NCI-H2081 (cell line): ENCODE data around the gene ZNF664.
"Not testable (repeated sequence)": the region's sequence is repeated elsewhere in the genome, so short reads cannot be mapped to it uniquely, and the experiment has no call there.

ENCODE experiments used
- DNase-seq, 2 experiments: peaks; one replicate each; lab custom pipeline; 2025; lab: John Stamatoyannopoulos, UW

The ZNF664 gene

DNA sequence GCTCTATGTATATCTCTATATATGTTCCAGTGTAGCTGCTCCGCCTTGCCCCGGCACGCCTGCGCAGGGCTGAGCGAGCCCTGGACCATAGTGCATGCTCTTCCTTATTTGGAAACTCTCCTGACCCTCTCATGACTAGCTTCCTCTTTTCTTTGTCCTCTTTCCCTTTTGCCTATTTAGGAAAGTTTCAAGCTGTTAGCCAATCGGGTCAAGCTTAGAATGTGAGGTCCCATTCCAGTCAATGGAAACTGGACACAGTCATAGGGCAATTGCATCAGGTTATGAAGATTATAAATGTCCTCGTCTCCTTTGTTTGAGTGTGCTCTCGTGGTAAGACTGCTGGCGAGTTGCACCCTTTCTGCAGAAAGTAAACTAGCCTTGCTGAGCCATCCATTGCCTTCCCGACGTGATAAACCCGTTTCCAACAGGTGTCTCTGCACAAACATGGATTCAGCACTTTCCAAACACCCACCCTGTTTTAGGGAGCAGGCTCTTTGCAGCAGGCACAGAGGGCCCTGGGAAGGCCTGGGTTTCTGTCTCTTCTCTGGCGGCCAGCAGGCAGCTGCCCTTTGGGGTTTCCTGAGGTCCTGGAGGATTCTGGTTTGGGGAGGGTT lies 31.3 kb upstream of the ZNF664 start:
- no peak for DNase-seq

DNA sequence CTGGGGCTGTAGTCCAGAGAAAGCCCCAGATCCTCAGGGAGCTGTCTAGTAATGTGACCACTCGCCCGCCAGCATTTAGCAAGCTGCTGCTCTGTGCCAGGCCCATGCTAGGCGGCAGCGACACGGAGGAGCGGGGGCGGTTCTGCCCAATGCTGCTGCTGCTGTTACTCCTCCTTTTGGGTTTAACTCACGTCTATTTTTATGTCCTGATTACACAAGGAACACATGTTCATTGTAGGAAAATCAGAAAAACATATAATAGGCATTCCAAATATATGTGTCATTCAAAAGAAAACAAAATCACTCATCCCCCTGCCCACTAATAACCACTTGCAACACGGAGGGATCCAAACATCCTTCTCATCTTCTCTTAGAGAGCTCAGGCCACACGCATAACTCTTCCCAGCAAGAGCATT lies 30.8 kb upstream of the ZNF664 start:
- DNase-seq: no peak

DNA sequence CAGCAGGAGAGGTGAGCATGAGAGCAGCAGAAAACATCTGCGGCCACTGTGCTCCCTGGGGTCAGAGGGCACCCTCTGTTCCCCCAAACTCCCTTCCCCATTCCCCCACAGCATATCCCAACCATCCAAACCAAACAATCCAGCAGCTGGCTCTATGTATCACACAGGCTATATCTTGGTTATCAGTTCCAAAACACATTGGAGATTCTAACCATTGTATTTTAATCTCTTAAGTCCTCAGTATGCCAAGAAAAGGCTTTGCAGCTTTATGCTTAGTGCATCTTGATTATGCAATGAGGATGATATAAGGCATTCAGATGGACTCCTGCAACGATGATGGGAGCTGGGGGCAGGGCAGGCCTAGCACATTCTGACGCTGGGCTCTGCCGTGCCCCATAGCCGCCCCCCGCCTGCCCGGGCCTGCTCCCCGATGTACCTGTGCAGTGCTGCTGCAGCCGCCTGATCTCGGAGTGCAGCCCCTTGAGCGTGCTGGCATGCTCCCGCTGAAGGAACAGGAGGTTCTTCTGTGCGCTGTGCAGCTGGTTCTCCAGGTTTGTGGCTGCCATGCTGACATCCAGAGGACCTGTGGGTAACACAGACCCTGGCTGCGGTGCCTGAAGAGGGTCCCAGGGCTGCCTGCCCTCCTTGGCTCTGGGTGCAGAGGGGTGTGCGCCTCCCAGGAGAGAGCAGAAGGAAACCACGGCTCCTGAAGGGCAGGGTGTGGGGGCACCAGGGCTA lies 29.9 kb upstream of the ZNF664 start:
- DNase-seq: no peak

DNA sequence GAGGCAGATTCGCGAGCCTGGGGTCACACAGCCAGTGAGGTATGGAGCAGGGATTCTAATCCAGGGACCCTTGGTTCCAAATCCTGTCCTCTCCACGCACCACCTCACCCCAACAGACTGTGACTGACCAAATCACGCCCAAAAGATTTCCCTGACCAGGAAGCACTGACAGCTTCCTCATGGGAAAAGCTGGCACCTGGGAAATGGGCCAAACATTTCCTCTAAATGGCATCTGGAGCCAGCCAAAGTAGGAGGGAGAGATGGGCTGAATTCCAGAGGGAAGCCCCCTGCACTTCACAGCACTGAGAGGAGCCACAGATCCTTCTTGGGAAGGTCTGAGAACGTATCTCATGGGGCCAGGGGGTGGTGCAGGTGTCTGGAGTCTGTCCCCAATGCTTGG lies 29.2 kb upstream of the ZNF664 start:
- DNase-seq: no peak

DNA sequence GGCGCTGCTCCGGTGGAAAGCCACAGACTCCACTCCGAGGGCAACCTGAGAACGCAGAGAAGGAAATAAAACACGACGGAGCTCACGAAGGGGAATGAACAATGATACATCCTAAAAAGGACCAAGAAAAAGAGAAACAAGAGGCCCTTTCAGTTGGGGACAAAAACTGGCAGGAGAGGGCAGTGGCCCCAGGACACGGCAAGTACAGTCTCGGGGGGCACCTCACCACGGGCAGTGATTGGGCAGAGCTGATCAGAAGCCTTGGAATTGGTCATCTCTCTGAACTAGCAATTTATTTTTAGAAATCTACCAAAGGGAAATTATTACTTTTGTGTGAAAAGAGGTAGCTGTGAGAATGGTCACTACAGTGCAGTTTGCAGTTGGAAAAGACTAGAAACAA lies 28.3 kb upstream of the ZNF664 start:
- no peak for DNase-seq

DNA sequence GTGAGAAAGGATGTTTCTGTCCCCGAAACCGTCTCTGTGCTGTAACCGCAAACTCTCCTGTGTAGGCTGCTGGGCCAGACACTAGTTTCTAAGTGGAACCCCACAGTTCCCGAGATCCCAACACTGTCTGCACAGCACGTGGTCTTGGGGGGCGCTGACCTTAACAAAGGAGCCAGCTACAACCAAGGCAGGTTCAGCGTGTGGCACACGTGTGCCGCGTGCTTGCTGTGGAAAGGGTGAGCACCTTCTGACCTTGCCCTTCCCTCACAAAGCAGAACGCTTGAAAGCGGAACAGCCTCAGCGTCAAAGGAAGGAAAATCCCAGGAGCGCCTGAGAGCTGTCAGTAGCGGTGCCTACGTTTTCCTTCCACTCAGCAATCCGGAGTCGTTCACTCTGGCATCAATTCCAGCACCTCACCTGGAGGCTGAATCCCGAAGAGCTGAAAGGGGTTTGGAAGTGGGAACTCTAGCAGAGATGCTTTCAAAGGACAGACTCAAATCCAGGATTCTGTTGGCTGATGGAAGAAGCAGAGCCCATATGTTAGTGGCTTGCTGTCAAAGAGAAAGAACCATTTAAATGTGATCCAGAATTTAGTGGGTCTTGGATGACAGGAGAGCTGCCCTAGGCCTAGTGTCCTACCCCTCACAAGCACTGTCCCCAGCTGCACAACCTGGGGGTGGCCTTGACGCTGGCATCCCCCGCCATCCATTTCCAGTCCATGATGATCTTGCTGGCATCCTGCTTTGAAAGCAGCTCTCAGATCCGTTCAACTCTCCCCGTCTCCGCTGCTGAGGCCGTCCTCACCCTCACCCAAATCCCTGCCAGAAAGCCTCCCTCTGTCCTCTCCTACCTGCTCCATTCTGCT lies 27.5 kb upstream of the ZNF664 start:
- DNase-seq: no peak

DNA sequence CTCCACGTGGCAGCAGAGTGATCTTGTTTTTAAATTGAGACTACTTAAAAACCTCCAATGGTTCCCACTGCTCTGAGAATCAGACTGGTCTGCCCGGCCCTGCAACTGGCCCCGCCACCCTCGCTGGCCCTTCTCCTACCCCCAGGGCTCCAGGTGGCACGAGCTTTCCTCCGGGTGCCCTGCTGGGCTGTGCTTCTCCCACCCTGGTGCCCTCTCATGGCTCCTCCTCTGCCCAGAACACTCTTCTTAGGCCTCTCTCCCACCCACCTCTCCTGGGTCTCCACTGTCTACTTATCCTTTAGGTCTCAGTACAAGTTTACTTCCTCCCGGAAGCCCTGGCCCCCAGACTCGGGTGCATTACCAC lies 26.9 kb upstream of the ZNF664 start:
- no peak for DNase-seq

DNA sequence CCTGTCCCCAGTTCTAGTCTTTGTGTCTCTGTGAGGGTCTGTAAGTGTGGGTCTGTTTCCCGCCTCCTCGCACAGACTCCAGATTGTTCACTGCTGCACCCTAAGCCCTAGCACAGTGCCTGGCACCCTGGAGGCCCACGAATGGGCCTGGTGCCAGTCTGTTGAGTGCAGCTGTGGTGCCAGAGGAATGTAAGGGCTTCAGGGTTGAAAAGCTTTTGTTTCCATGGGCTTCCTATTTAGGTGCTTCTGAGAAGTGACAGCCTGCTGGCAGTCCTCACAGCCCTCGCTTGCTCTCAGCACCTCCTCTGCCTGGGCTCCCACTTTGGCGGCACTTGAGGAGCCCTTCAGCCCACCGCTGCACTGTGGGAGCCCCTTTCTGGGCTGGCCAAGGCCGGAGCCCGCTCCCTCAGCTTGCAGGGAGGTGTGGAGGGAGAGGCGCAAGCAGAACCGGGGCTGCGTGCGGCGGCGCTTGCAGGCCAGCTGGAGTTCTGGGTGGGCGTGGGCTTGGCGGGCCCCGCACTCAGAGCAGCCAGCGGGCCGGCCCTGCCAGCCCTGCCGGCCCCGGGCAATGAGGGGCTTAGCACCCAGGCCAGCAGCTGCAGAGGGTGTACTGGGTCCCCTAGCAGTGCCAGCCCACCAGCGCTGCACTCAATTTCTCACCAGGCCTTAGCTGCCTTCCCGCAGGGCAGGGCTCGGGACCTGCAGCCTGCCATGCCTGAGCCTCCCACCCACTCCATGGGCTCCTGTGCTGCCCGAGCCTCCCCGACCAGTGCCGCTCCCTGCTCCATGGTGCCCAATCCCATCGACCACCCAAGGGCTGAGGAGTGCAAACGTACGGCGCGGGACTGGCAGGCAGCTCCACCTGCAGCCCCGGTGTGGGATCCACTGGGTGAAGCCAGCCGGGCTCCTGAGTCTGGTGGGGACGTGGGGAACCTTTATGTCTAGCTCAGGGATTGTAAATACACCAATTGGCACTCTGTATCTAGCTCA lies 26.2 kb upstream of the ZNF664 start:
- DNase-seq: not testable (repeated sequence)

DNA sequence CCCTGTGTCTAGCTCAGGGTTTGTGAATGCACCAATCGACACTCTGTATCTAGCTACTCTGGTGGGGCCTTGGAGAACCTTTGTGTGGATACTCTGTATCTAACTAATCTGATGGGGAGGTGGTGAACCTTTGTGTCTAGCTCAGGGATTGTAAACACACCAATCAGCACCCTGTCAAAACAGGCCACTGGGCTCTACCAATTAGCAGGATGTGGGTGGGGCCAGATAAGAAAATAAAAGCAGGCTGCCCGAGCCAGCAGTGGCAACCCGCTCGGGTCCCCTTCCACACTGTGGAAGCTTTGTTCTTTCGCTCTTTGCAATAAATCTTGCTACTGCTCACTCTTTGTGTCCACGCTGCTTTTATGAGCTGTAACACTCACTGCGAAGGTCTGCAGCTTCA lies 25.5 kb upstream of the ZNF664 start:
- not testable (repeated sequence) for DNase-seq

DNA sequence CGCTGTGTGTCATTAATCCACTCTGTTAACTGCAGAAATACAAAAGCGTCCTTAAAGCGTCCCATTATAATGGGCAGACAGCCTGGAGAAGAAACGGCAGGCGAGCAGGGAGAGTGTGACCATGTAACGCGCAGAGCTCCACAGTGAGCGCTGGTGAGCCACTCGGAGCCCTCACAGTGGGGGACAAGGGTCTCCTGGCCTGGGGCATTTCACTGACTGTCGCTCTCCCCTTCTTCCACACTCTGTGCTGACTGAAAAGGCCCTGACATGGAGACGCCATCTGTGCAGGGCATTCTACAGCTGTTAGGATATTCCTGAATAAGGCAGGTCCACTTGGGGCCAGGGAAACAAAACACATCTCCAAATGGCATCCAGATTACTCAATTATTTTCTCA lies 24.6 kb upstream of the ZNF664 start:
- no peak for DNase-seq

DNA sequence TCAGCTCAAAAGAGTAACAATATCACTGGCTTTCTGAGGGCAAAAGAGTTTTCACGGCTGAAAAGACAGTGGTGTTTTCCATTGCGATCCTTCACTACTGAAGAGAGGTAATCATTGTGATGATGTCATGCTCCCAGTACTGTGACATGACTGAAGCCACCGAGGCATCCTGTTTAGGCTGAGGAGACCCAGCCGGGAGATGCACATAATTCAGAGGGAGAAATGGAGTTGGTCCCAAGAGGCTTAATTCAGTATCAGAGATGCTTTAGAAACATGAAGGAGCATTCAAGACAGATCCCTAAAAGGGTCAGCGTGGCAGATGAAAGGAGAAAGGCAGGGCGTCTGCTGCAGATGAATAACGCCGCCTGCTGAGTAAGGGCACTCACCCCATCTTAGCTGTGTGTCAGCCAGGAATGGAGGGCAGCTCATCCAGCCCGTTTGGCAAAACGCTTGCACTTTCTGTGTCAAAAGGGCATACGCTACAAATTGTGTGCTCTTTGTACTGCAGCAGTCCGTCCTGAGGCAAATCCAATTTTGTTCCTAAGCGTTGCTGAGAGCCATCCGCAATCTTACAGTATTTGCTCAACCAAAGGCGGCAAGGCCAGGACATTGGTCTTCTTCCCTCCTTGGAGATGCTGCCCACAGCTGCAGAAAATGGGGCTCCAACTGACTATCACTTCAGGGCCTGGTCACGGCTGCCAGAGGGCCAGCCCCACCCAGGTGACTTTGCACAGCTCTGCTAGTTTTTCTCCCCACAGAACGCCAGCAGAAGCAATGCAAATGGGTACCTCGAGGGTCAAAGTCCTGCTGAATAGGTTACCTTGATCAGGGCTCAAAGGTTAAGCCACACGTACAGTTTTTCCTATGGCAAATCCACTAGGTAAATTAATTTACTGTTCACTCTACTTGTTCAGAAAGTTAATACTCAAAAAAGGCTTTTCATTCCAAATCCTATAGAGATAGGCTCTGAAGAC lies 23.9 kb upstream of the ZNF664 start:
- DNase-seq: no peak

DNA sequence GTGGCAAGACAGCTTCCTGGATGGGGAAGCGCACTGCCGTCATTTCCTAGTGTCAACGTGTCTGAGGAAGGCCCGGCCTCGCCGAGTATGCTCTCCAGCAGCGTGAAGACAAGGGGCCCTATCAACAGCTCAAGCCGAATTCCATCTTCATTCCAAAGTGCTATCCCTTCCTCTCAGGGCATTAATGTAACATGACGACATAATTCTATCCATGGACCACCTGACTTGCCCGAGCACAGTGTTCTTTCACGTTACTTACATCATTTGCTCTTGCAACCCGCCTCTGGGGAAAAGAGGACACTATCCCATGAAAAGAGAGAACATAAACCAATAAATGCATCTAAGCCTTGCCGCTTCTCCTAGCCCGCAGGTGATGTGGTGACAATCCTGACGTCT lies 23.2 kb upstream of the ZNF664 start:
- DNase-seq: no peak

DNA sequence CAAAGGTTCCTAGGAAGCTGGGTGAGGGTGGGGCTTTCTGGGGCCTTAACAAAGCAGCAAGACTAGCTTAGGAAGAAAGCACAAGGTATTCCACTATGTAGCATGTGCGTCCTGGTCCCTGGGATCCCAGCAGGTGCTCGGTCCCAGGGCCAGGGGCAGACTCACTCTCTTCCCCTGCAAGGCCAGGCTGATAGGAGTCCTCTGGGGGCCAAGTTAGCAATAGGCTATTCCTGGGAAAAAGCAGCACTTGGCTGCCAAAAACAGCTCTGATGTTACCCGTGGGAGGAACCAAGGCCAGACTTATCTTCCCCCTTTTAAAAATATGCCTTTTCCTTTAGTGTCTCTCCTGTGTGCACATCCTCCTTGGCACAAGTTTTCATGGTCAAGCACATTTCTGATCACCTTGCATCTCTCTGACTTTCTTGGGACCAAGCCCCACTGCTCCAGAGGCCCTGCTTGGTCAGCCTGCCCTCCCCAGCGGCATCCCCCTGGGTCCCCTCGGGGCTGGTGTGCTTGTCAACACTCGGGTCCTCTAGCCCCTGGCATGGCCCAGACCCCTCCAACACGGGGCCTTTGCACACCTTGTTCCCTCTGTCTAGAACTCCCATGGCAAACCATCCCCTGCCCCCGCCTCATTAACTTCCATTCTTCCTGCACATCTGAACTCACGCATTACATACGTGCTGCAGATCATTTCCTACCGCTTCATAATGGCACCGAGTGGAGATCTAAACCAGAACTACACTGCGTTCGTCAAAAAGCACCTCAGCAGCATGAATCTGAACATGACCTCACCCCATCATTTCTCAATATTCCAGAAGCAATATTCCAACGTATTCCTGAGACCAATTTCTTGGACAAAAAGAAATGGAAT lies 22.3 kb upstream of the ZNF664 start:
- DNase-seq: no peak

DNA sequence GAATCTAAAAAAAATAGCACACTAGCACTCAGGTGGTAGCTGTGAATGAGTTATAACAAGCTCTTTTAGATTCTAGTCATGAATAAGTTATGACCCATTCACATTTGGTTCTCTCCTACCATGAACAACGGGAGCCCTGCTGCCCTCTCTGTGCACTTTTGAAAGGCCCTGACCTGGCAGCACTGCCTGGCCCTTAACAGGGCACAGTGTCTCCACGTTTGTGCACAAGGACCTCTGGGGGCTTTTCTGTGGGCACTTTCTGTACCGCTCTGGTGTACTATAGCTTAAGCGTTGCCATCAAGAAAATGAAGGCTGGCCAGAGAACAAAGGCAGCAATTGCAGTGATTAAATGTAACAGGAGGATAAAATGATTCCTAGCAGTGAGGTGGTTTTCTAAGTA lies 21.5 kb upstream of the ZNF664 start:
- DNase-seq: no peak

DNA sequence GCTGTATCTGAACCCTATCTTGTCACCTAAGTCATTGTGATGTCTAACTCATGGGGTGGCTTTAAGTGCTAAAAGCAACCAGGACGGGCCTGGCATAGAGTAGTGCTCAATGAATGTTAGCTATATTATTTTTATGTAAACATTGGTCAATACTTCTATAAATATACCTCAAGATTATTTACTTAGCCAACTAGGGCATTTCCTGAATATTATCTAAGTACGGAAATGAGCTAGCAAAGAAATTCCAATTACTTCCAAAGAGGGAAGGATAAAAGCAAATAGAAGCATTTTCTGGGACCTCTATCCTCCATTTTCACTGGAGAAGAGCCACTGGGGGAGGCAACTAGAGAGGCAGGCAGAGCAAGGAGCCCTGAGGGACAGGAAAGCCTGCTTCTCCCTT lies 21.0 kb upstream of the ZNF664 start:
- DNase-seq: no peak

DNA sequence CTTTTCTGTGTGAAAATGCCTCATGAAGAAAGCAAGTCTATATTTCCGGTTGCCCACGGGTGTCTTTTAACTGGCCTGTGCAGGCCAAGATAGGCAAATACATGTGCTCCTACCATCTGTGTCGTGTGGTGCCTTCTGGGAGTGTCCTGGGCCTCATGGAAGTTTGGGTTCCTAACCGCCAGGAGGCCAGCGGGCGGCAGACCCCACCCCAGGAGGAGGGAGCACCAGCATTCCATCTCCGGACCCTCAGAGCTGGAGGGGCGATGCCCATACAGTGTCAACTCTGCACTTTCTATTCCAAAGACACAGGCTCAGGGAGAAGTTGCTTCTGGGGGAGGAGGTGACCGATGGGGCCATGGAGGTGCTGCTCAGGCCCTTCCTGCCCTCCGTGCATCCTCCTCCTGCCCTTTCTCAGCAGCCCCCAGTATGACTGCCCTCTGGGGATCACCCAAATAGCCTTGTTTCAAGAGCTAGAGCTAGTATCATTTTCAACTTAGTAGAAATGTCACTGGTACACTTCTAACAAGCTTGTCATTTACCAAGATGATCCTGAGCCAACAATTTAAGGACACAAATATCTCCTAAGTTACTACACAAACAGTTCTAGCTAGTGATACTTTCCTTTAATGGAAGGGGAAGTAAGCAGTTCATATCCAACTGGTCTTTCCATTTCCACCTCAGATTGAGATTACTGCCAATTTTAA lies 18.2 kb upstream of the ZNF664 start:
- DNase-seq: no peak

DNA sequence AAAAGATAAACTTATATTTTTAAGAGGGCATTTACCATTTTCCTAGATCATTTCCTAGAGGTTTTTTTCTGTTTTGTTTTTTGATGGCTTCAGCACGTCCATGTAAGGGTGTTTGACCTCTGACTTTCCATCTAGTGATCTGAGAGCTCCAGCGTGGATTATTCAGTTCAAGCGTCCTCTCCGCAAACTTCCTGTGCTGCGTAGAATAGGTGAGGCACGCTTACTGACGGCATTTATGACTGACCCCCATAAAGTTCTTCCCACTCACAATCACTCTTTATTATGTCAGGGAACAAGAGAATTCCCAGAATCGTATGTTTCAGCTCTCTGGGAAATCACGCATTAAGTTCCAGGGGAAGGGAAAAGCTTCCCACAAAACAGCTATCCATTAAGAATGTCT lies 16.8 kb upstream of the ZNF664 start:
- no peak for DNase-seq

DNA sequence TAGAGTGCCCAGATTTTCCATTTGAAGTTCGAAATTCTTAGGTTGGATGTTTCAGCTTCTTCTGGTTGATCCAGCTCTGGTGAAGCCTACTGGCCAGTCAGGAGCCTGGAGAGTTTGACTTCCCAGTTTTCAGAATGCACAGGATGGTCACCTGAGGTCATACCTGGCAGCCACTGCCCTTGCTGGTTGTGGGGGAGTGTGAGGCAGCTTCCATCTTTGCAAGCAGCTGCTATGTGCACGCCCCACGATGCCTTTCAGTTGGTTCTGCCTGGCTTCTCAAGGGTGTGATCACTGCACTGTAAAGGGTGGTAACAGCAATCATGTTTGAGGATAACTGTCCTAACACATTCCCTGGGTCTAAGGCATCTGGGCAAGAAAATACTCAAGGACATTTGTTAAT lies 15.8 kb upstream of the ZNF664 start:
- no peak for DNase-seq

DNA sequence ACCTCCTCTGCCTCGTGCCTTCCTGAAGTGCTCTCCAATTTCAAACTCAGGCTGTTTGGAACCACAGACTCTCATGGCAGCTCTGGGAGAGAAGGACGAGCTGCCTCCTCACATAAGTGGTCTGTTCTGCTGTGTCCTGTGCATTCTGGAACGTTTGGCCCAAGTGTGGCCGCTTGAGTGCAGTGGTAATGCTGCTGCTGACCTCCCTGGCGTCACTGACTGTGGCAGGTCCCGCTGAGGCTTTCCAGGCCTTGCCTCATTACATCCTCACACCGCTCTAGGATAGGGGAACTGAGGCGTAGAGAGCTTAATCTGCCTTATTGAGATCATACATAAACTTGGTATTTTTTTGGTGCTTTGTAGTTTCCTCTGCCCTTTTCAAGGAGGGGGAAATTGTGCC lies 14.6 kb upstream of the ZNF664 start:
- no peak for DNase-seq
